ENCODE results near the gene C4BPB. TPM values are rescaled to one million over a fixed set of nuclear protein-coding genes. Genes with fewer than 3 reads are reported as not detected.
A peak's percentile ranks its signal among the peaks of the same experiment; 100 is the strongest.

The C4BPB gene
- total RNA-seq, 1 experiment from 2014 or later, result not detected

DNA sequence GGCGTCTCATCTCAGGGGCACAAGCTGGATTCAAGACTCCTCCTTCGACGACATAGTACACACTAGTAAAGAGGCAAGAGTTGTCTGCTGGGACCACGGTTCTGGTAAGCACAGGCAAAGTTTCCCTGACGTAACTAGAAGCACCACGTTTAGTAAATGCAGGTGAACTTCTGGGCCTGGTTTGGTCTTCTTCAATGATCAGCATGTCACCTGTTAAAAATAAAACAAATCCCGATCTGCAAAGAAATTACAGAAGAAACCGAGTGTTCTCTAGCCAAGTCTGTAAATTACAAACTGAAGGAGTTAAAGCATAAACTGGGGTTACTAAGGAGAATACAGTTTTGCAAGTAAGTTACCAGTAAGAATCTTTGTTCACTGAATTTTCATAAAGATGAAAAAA, 39.1 kb upstream of the C4BPB start:
- no peaks in the 10 kb centered on the region for H3K9me3 ChIP-seq (ENCODE audit: low read length)
- POLR2A ChIA-PET (ENCODE audit: unreplicated experiment), result interaction anchor here (0.6 to 1.7 kb wide), 3 partner anchors 15 to 27 kb away, joined by 7 to 11 read pairs (median 10); partner anchors contain the start of gene C1orf116
- TF ChIP-seq EZH2 (IDR thresholded peaks at IDR 0.05; ENCODE audit: low read length, unreplicated experiment), result no peak
- TF ChIP-seq, protein P1, sequence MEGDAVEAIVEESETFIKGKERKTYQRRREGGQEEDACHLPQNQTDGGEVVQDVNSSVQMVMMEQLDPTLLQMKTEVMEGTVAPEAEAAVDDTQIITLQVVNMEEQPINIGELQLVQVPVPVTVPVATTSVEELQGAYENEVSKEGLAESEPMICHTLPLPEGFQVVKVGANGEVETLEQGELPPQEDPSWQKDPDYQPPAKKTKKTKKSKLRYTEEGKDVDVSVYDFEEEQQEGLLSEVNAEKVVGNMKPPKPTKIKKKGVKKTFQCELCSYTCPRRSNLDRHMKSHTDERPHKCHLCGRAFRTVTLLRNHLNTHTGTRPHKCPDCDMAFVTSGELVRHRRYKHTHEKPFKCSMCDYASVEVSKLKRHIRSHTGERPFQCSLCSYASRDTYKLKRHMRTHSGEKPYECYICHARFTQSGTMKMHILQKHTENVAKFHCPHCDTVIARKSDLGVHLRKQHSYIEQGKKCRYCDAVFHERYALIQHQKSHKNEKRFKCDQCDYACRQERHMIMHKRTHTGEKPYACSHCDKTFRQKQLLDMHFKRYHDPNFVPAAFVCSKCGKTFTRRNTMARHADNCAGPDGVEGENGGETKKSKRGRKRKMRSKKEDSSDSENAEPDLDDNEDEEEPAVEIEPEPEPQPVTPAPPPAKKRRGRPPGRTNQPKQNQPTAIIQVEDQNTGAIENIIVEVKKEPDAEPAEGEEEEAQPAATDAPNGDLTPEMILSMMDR (conservative IDR thresholded peaks at IDR 0.05; ENCODE audit: low read depth, low read length), result no peak
- H3K9ac ChIP-seq (ENCODE audit: low read length), result peak overlapping the region; percentile 95
- H3K36me3 ChIP-seq (ENCODE audit: low read depth, low read length), result peaks cover 51% of the 10 kb centered on the region
- no peak overlapping the region for H2AFZ ChIP-seq (ENCODE audit: low read length)
- peak overlapping the region; percentile 89 for H3K4me2 ChIP-seq (ENCODE audit: low read length)
- intact Hi-C loops (cut with micrococcal nuclease), result no loop called here
- peaks cover 86% of the 10 kb centered on the region for H3K79me2 ChIP-seq (ENCODE audit: low read length)
- CTCF ChIA-PET, result interaction anchor here (1.0 to 1.5 kb wide), 2 partner anchors 17 to 23 kb away, joined by 3 to 6 read pairs; partner anchors contain the start of gene C1orf116
- BruUV-seq (replicated peaks), result no TSS peak
- no peaks in the 10 kb centered on the region for H3K9me2 ChIP-seq (replicated peaks; ENCODE audit: low read length)
- peaks cover 75% of the 10 kb centered on the region for H3K4me1 ChIP-seq (ENCODE audit: insufficient read depth, low read length)
- H3F3A ChIP-seq (ENCODE audit: low read length, unreplicated experiment), result peaks cover 14% of the 10 kb centered on the region
- peak overlapping the region; percentile 78 for H3K4me3 ChIP-seq (ENCODE audit: low read length)
- H3K27ac ChIP-seq (ENCODE audit: low read length), result peak overlapping the region; percentile 95
- H3K27me3 ChIP-seq (ENCODE audit: low read length), result no peaks in the 10 kb centered on the region
- no peak for ATAC-seq
- H4K20me1 ChIP-seq (ENCODE audit: low read length), result peaks cover 52% of the 10 kb centered on the region
- DNase-seq, result no peak

DNA sequence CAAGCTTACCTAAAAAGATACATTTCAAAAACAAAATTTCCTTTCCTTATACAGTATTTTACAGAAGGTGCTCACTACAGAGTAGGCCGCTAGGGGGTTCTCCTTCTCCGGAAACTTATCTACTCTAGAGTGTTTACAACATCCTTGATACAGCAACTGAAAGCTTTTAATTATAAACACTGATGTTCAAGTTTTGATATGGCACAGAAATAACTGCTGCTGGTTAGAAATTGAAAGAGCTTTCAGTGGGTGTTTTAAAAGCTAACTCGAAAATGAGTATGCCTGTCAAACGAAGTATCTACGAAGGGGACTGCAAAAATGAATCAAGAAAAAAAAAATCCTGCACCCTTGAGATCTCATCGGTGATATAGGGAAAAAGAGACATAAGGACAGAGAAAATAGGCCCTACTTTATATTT, 38.7 kb upstream of the C4BPB start:
- ChIA-PET CTCF (interaction anchor here (1.0 to 1.5 kb wide), 2 partner anchors 18 to 23 kb away, joined by 3 to 6 read pairs; partner anchors contain the start of gene C1orf116), POLR2A (ENCODE audit: unreplicated experiment) (interaction anchor here (0.6 to 1.7 kb wide), 3 partner anchors 15 to 26 kb away, joined by 7 to 11 read pairs (median 10); partner anchors contain the start of gene C1orf116)
- peaks cover 76% of the 10 kb centered on the region for H3K4me1 ChIP-seq (ENCODE audit: insufficient read depth, low read length)
- H3K36me3 ChIP-seq (ENCODE audit: low read depth, low read length), result peaks cover 47% of the 10 kb centered on the region
- H3K9me2 ChIP-seq (replicated peaks; ENCODE audit: low read length), result no peaks in the 10 kb centered on the region
- no peak overlapping the region for H2AFZ ChIP-seq (ENCODE audit: low read length)
- no peaks in the 10 kb centered on the region for H3K27me3 ChIP-seq (ENCODE audit: low read length)
- H3K27ac ChIP-seq (ENCODE audit: low read length), result peak overlapping the region; percentile 95
- peak overlapping the region; percentile 89 for H3K4me2 ChIP-seq (ENCODE audit: low read length)
- H3K79me2 ChIP-seq (ENCODE audit: low read length), result peaks cover 86% of the 10 kb centered on the region
- H3K9ac ChIP-seq (ENCODE audit: low read length), result peak overlapping the region; percentile 95
- H4K20me1 ChIP-seq (ENCODE audit: low read length), result peaks cover 49% of the 10 kb centered on the region
- intact Hi-C loops (cut with micrococcal nuclease), result loop anchor here (2.0 to 10.0 kb wide), 3 partner anchors 67 to 415 kb away; partner anchors contain the start of genes DYRK3 and MAPKAPK2
- BruUV-seq (replicated peaks), result no TSS peak
- H3K9me3 ChIP-seq (ENCODE audit: low read length), result no peaks in the 10 kb centered on the region
- TF ChIP-seq, protein P1 (conservative IDR thresholded peaks at IDR 0.05; ENCODE audit: low read depth, low read length), result peak; percentile 99
- no peak for TF ChIP-seq EZH2phosphoT487 (IDR thresholded peaks at IDR 0.05; ENCODE audit: borderline replicate concordance, low read length)
- TF ChIP-seq EZH2 (IDR thresholded peaks at IDR 0.05; ENCODE audit: low read length, unreplicated experiment), result no peak
- H3F3A ChIP-seq (ENCODE audit: low read length, unreplicated experiment), result peaks cover 14% of the 10 kb centered on the region
- DNase-seq, result peak; percentile 82
- ATAC-seq, result no peak
- H3K4me3 ChIP-seq (ENCODE audit: low read length), result peak overlapping the region; percentile 78
